ENCODE results near the gene TGFBR3.

The TGFBR3 gene

GRCh38 chr1:91761295-91761721 is 124.6 kb downstream of the TGFBR3 start:
- no peak overlapping the region for H3K4me3 ChIP-seq (ENCODE audit: severe bottlenecking)
- no peaks in the 10 kb centered on the region for H3K36me3 ChIP-seq (ENCODE audit: low read depth)
- ATAC-seq (ENCODE audit: low read depth) (no peak), DNase-seq (ENCODE audit: low spot score) (no peak)
- no peaks in the 10 kb centered on the region for H3K4me1 ChIP-seq (ENCODE audit: insufficient read depth, poor library complexity, severe bottlenecking)
- H3K27ac ChIP-seq (ENCODE audit: poor library complexity, severe bottlenecking) = no peak overlapping the region
- H3K9me3 ChIP-seq (ENCODE audit: severe bottlenecking) = no peaks in the 10 kb centered on the region
- H3K27me3 ChIP-seq (ENCODE audit: insufficient read depth, poor library complexity, severe bottlenecking) = no peaks in the 10 kb centered on the region
- TF ChIP-seq, protein P1, sequence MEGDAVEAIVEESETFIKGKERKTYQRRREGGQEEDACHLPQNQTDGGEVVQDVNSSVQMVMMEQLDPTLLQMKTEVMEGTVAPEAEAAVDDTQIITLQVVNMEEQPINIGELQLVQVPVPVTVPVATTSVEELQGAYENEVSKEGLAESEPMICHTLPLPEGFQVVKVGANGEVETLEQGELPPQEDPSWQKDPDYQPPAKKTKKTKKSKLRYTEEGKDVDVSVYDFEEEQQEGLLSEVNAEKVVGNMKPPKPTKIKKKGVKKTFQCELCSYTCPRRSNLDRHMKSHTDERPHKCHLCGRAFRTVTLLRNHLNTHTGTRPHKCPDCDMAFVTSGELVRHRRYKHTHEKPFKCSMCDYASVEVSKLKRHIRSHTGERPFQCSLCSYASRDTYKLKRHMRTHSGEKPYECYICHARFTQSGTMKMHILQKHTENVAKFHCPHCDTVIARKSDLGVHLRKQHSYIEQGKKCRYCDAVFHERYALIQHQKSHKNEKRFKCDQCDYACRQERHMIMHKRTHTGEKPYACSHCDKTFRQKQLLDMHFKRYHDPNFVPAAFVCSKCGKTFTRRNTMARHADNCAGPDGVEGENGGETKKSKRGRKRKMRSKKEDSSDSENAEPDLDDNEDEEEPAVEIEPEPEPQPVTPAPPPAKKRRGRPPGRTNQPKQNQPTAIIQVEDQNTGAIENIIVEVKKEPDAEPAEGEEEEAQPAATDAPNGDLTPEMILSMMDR (IDR thresholded peaks at IDR 0.05; ENCODE audit: poor library complexity, severe bottlenecking) = no peak

- DNase-seq (ENCODE audit: low spot score) (no peak), ATAC-seq (ENCODE audit: low read depth) (no peak)
- Histone ChIP-seq H3K27ac (ENCODE audit: poor library complexity, severe bottlenecking) (no peak overlapping the region), H3K27me3 (ENCODE audit: insufficient read depth, poor library complexity, severe bottlenecking) (no peaks in the 10 kb centered on the region), H3K36me3 (ENCODE audit: low read depth) (no peaks in the 10 kb centered on the region), H3K9me3 (ENCODE audit: severe bottlenecking) (no peaks in the 10 kb centered on the region), H3K4me3 (ENCODE audit: severe bottlenecking) (no peak overlapping the region), H3K4me1 (ENCODE audit: insufficient read depth, poor library complexity, severe bottlenecking) (no peaks in the 10 kb centered on the region)
- TF ChIP-seq, protein P1 (IDR thresholded peaks at IDR 0.05; ENCODE audit: poor library complexity, severe bottlenecking) = no peak
These were observed 125.4 kb downstream of the TGFBR3 start for GRCh38 chr1:91760512-91760911.

DNA sequence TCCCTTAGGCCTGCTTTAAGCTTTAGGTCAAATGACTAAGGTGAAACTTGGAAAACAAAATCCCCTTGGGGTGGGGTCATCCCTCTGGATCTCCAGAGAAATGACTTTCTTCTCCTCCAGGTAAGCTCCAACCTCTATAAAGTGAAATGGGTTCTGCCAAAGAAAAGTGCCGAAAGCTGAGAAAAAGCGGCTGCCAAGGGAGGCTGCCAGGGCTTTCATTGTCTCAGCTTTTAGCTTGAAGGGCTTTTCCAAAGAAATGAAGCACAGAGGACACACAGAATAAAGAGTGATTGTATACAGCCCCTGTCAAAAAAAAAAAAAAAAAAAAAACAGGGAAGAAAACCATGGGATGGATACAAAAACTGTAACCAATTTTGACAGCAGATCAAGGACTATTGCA is 126.9 kb downstream of the TGFBR3 start:
- Histone ChIP-seq H3K27ac (ENCODE audit: poor library complexity, severe bottlenecking) (no peak overlapping the region), H3K27me3 (ENCODE audit: insufficient read depth, poor library complexity, severe bottlenecking) (no peaks in the 10 kb centered on the region), H3K4me3 (ENCODE audit: severe bottlenecking) (no peak overlapping the region), H3K4me1 (ENCODE audit: insufficient read depth, poor library complexity, severe bottlenecking) (no peaks in the 10 kb centered on the region), H3K9me3 (ENCODE audit: severe bottlenecking) (no peaks in the 10 kb centered on the region), H3K36me3 (ENCODE audit: low read depth) (no peaks in the 10 kb centered on the region)
- TF ChIP-seq, protein P1 (IDR thresholded peaks at IDR 0.05; ENCODE audit: poor library complexity, severe bottlenecking) = no peak
- ATAC-seq (ENCODE audit: low read depth) (no peak), DNase-seq (ENCODE audit: low spot score) (no peak)

DNA sequence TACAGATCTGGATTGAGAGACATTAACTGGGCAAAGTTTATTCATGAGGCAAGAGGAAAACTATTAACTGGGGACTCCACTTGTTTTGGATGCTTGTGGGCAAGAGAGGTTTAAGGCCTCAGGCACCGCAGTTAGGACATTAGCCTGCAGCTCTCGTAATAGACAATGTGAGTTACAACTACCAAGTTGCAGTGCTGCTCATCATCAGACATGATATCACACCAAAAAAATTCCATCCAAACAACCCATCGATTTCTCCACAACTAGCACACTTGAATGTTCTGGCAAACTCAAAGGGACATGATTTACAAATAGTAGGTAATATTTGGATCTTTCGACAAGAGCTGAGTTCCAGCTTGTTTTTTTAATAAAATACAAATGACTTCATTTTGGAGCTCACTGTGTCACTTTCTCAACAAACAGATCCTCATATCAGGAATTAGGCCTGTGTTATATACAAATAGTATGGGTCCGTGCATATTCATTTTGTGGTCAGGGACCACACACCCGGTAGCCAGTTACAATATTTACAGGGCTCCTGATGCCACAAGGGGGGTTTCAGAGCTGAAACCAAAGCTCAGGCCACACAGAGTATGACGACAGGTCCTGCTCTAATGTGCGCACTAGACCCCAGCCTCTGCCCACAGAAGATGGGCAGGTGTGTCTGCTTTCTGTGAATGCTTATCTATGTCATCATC is 128.0 kb downstream of the TGFBR3 start:
- Histone ChIP-seq H3K9me3 (ENCODE audit: severe bottlenecking) (no peaks in the 10 kb centered on the region), H3K4me1 (ENCODE audit: insufficient read depth, poor library complexity, severe bottlenecking) (no peaks in the 10 kb centered on the region), H3K36me3 (ENCODE audit: low read depth) (no peaks in the 10 kb centered on the region), H3K4me3 (ENCODE audit: severe bottlenecking) (no peak overlapping the region), H3K27me3 (ENCODE audit: insufficient read depth, poor library complexity, severe bottlenecking) (no peaks in the 10 kb centered on the region), H3K27ac (ENCODE audit: poor library complexity, severe bottlenecking) (no peak overlapping the region)
- TF ChIP-seq, protein P1 (IDR thresholded peaks at IDR 0.05; ENCODE audit: poor library complexity, severe bottlenecking) = no peak
- ATAC-seq (ENCODE audit: low read depth) (no peak), DNase-seq (ENCODE audit: low spot score) (no peak)

- DNase-seq (ENCODE audit: low spot score) (no peak), ATAC-seq (ENCODE audit: low read depth) (no peak)
- TF ChIP-seq, protein P1 (IDR thresholded peaks at IDR 0.05; ENCODE audit: poor library complexity, severe bottlenecking) = no peak
- Histone ChIP-seq H3K27me3 (ENCODE audit: insufficient read depth, poor library complexity, severe bottlenecking) (no peaks in the 10 kb centered on the region), H3K36me3 (ENCODE audit: low read depth) (no peaks in the 10 kb centered on the region), H3K9me3 (ENCODE audit: severe bottlenecking) (no peaks in the 10 kb centered on the region), H3K4me3 (ENCODE audit: severe bottlenecking) (no peak overlapping the region), H3K27ac (ENCODE audit: poor library complexity, severe bottlenecking) (no peak overlapping the region), H3K4me1 (ENCODE audit: insufficient read depth, poor library complexity, severe bottlenecking) (no peaks in the 10 kb centered on the region)
These were observed 130.2 kb downstream of the TGFBR3 start for GRCh38 chr1:91755702-91756287.
